ENCODE measurements around the gene PAFAH1B1. TPM values are rescaled to one million over a fixed set of nuclear protein-coding genes. Genes with fewer than 3 reads are reported as not detected.

The PAFAH1B1 gene
- total RNA-seq, 1 experiment from 2014 or later = 89.2 TPM

DNA sequence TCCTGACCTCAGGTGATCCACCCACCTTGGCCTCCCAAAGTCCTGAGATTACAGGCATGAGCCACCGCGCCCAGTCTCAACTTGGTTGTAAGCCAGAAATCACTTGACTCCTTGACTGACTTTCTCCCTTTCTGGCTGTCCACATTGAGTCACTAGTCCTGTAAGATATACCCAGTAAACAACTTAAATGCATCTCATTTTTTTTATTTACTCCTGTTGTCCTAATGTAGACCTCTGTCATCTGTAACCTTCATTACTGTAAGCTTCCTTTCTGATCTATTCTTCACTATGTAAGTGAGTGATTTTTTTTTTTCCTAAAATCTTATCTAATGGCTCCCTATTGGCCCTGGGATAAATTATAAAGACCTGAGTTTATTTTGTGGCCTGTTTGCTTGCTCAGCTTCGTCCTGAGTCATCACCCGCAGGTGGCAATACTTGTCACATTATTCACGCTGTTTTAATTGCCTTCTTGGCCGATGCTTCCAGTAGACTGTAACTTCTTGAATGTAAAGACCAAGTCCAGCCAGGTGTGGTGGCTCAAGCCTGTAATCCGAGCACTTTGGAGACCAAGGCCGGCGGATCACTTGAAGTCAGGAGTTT is 41.0 kb downstream of the PAFAH1B1 start:
- no peak for DNase-seq
- no peaks in the 10 kb centered on the region for H3K9me3 ChIP-seq (ENCODE audit: low read length)
- peaks cover 99% of the 10 kb centered on the region for H3K79me2 ChIP-seq (ENCODE audit: low read length)
- H4K20me1 ChIP-seq (ENCODE audit: insufficient read depth, low read depth, low read length) = peaks cover 25% of the 10 kb centered on the region
- H3K27me3 ChIP-seq (ENCODE audit: low read length) = no peaks in the 10 kb centered on the region
- peaks cover 19% of the 10 kb centered on the region; the same call in 1 of the 2 replicates for H3K36me3 ChIP-seq (ENCODE audit: insufficient read depth, low read length)
- no peak overlapping the region for H3K27ac ChIP-seq (ENCODE audit: low read length)
- H3K9me2 ChIP-seq (replicated peaks; ENCODE audit: insufficient read depth, low read length) = no peaks in the 10 kb centered on the region
- peaks cover 58% of the 10 kb centered on the region for H3K4me1 ChIP-seq (ENCODE audit: low read length)
- H3K4me3 ChIP-seq (ENCODE audit: low read length) = no peak overlapping the region
- no peak overlapping the region for H3K4me2 ChIP-seq (ENCODE audit: low read depth, low read length, poor library complexity, severe bottlenecking)
- H2AFZ ChIP-seq (ENCODE audit: low read length) = no peak overlapping the region
- no peak overlapping the region for H3K9ac ChIP-seq (ENCODE audit: low read length)

DNA sequence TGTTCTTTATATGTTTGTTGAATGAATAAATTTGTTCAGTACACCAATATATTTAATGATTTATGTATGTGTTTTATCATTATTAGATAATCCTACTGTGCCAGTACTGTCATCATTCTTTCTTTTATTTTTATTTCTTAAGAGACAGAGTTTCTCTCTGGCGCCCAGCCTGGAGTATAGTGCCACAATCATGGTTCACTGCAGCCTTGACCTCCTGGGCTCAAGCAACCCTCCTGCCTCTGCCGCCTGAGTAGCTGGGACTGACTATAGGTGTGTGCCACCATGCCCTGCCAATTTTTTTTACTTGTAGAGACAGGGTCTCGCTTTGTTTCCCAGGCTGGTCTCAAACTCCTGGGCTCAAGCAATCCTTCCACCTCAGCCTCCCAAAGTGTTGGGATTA is 41.8 kb downstream of the PAFAH1B1 start:
- H3K4me2 ChIP-seq (ENCODE audit: low read depth, low read length, poor library complexity, severe bottlenecking) = no peak overlapping the region
- no peaks in the 10 kb centered on the region for H3K9me2 ChIP-seq (replicated peaks; ENCODE audit: insufficient read depth, low read length)
- peaks cover 50% of the 10 kb centered on the region for H3K4me1 ChIP-seq (ENCODE audit: low read length)
- H3K9ac ChIP-seq (ENCODE audit: low read length) = no peak overlapping the region
- H3K79me2 ChIP-seq (ENCODE audit: low read length) = peaks cover 99% of the 10 kb centered on the region
- H2AFZ ChIP-seq (ENCODE audit: low read length) = no peak overlapping the region
- DNase-seq = no peak
- H3K9me3 ChIP-seq (ENCODE audit: low read length) = no peaks in the 10 kb centered on the region
- peaks cover 24% of the 10 kb centered on the region; the same call in 1 of the 2 replicates for H3K36me3 ChIP-seq (ENCODE audit: insufficient read depth, low read length)
- H4K20me1 ChIP-seq (ENCODE audit: insufficient read depth, low read depth, low read length) = peaks cover 25% of the 10 kb centered on the region
- no peak overlapping the region for H3K27ac ChIP-seq (ENCODE audit: low read length)
- no peaks in the 10 kb centered on the region for H3K27me3 ChIP-seq (ENCODE audit: low read length)
- H3K4me3 ChIP-seq (ENCODE audit: low read length) = no peak overlapping the region

DNA sequence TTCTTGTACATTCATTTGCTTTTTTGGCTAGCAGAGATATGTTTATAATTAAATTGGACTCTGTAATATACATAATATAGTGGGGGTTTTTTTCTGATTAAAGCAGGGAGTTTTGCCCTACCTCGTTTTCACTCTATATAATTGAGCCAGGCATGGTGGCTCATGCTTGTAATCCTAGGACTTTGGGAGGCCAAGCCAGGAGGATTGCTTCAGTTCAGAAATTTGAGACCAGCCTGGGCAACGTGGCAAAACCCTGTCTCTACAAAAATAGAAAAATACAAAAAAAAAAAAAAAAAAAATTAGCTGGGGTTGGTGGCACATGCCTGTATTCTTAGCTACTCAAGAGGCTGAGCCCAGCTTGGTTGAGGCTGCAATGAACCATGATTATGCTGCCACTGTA is 42.2 kb downstream of the PAFAH1B1 start:
- Histone ChIP-seq H3K4me3 (ENCODE audit: low read length) (no peak overlapping the region), H3K9me3 (ENCODE audit: low read length) (no peaks in the 10 kb centered on the region), H3K27me3 (ENCODE audit: low read length) (no peaks in the 10 kb centered on the region), H2AFZ (ENCODE audit: low read length) (no peak overlapping the region), H3K4me2 (ENCODE audit: low read depth, low read length, poor library complexity, severe bottlenecking) (no peak overlapping the region), H3K79me2 (ENCODE audit: low read length) (peaks cover 99% of the 10 kb centered on the region), H3K27ac (ENCODE audit: low read length) (no peak overlapping the region), H3K9ac (ENCODE audit: low read length) (no peak overlapping the region), H3K9me2 (replicated peaks; ENCODE audit: insufficient read depth, low read length) (no peaks in the 10 kb centered on the region), H3K4me1 (ENCODE audit: low read length) (peaks cover 46% of the 10 kb centered on the region), H4K20me1 (ENCODE audit: insufficient read depth, low read depth, low read length) (peaks cover 25% of the 10 kb centered on the region), H3K36me3 (ENCODE audit: insufficient read depth, low read length) (peaks cover 28% of the 10 kb centered on the region; the same call in 1 of the 2 replicates)
- DNase-seq = no peak

DNA sequence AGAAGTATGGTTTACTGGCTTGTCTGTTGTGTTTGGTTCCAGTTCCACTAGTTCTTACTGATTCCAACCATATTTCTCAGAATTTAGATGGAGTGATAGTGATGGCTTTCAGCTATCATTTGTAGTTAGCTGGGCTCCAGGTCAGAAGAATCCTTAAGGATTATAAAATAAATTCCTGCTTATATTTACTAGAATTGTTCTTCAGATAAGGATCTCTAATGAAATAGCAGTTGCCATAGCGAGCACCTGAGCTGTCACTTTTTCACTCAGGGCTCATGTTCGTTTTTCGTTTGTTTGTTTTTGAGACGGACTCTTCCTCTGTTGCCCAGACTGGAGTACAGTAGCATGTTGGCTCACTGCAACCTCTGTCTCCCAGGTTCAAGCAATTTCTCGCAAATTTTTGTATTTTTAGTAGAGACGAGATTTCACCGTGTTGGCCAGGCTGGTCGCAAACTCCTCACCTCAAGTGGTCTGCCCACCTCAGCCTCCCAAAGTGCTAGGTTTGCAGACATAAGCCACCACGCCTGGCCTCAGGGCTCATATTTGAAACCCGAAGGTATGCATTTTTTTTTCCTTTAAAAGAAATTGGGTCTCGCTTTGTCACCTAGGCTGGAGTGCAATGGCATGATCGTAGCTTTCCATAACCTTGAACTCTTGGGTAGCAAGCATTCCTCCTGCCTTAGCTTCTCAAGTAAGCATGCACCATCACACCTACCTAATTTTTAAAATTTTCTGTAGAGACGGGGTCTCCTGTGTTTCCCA is 42.9 kb downstream of the PAFAH1B1 start:
- H3K4me3 ChIP-seq (ENCODE audit: low read length) = no peak overlapping the region
- H3K9me3 ChIP-seq (ENCODE audit: low read length) = no peaks in the 10 kb centered on the region
- H3K36me3 ChIP-seq (ENCODE audit: insufficient read depth, low read length) = peaks cover 32% of the 10 kb centered on the region; the same call in 1 of the 2 replicates
- no peak for DNase-seq
- no peaks in the 10 kb centered on the region for H3K9me2 ChIP-seq (replicated peaks; ENCODE audit: insufficient read depth, low read length)
- H3K9ac ChIP-seq (ENCODE audit: low read length) = no peak overlapping the region
- no peaks in the 10 kb centered on the region for H3K27me3 ChIP-seq (ENCODE audit: low read length)
- peaks cover 99% of the 10 kb centered on the region for H3K79me2 ChIP-seq (ENCODE audit: low read length)
- H3K27ac ChIP-seq (ENCODE audit: low read length) = no peak overlapping the region
- H3K4me2 ChIP-seq (ENCODE audit: low read depth, low read length, poor library complexity, severe bottlenecking) = no peak overlapping the region
- H4K20me1 ChIP-seq (ENCODE audit: insufficient read depth, low read depth, low read length) = peaks cover 21% of the 10 kb centered on the region
- peaks cover 39% of the 10 kb centered on the region for H3K4me1 ChIP-seq (ENCODE audit: low read length)
- no peak overlapping the region for H2AFZ ChIP-seq (ENCODE audit: low read length)

DNA sequence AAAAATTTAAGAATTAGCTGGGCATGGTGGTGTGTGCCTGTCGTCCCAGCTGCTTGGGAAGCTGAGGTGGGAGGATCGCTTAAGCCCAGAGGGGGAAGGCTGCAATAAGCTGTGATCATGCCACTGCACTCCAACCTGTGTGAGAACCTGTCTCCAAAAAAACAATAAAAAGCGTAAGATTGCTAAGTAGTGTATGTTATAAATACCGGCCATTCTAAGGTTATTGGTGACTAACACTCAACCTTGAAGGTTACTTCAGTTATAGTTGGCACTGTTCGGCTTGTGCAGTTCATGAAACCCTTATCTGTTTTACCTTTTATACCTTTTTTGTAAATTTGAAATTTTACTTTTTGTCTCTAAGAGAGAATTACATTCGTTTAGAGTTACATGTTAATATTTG is 44.0 kb downstream of the PAFAH1B1 start:
- H3K4me2 ChIP-seq (ENCODE audit: low read depth, low read length, poor library complexity, severe bottlenecking) = no peak overlapping the region
- H3K4me1 ChIP-seq (ENCODE audit: low read length) = peaks cover 30% of the 10 kb centered on the region
- DNase-seq = no peak
- H3K4me3 ChIP-seq (ENCODE audit: low read length) = no peak overlapping the region
- peaks cover 16% of the 10 kb centered on the region; the same call in 1 of the 2 replicates for H4K20me1 ChIP-seq (ENCODE audit: insufficient read depth, low read depth, low read length)
- H3K36me3 ChIP-seq (ENCODE audit: insufficient read depth, low read length) = peaks cover 41% of the 10 kb centered on the region; the same call in 1 of the 2 replicates
- peaks cover 99% of the 10 kb centered on the region for H3K79me2 ChIP-seq (ENCODE audit: low read length)
- H3K9ac ChIP-seq (ENCODE audit: low read length) = no peak overlapping the region
- H3K9me2 ChIP-seq (replicated peaks; ENCODE audit: insufficient read depth, low read length) = no peaks in the 10 kb centered on the region
- H3K9me3 ChIP-seq (ENCODE audit: low read length) = no peaks in the 10 kb centered on the region
- no peaks in the 10 kb centered on the region for H3K27me3 ChIP-seq (ENCODE audit: low read length)
- no peak overlapping the region for H2AFZ ChIP-seq (ENCODE audit: low read length)
- no peak overlapping the region for H3K27ac ChIP-seq (ENCODE audit: low read length)

DNA sequence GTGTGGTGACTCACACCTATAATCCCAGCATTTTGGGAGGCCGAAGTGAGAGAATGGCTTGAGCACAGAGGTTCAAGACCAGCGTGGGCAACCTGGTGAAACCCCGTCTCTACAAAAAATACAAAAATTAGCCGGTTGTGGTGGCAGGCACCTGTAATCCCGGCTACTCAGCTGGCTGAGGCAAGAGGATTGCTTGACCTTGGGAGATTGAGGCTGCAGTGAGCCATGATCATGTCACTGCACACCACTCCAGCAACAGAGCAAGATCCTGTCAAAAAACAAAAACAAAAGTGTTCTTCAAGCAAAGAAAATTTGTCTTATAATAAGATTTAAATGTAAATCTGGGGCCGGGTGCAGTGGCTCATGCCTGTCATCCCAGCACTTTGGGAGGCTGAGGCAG is 51.5 kb downstream of the PAFAH1B1 start:
- Histone ChIP-seq H3K27ac (ENCODE audit: low read length) (no peak overlapping the region), H3K27me3 (ENCODE audit: low read length) (no peaks in the 10 kb centered on the region), H3K4me1 (ENCODE audit: low read length) (no peaks in the 10 kb centered on the region), H4K20me1 (ENCODE audit: insufficient read depth, low read depth, low read length) (no peaks in the 10 kb centered on the region), H3K4me2 (ENCODE audit: low read depth, low read length, poor library complexity, severe bottlenecking) (no peak overlapping the region), H3K9ac (ENCODE audit: low read length) (no peak overlapping the region), H3K79me2 (ENCODE audit: low read length) (peaks cover 91% of the 10 kb centered on the region), H3K4me3 (ENCODE audit: low read length) (no peak overlapping the region), H3K9me3 (ENCODE audit: low read length) (no peaks in the 10 kb centered on the region), H3K36me3 (ENCODE audit: insufficient read depth, low read length) (peaks cover 38% of the 10 kb centered on the region), H3K9me2 (replicated peaks; ENCODE audit: insufficient read depth, low read length) (no peaks in the 10 kb centered on the region), H2AFZ (ENCODE audit: low read length) (no peak overlapping the region)
- DNase-seq = no peak

DNA sequence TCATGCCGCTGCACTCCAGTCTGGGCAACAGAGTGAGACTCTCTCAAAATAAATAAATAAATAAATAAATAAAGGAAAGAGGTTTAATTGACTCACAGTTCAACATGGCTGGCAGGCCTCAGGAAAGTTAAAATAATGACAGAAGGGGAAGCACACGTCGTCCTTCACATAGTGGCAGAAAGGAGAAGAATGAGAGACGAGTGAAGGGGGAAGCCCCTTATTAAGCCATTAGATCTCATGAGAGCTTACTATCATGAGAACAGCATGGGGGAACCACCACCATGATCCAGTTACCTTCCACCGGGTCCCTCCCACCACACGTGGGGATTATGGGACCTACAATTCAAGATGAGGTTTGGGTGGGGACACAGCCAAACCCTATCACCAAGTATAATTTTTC is 54.5 kb downstream of the PAFAH1B1 start:
- no peaks in the 10 kb centered on the region for H3K9me2 ChIP-seq (replicated peaks; ENCODE audit: insufficient read depth, low read length)
- no peak overlapping the region for H3K27ac ChIP-seq (ENCODE audit: low read length)

DNA sequence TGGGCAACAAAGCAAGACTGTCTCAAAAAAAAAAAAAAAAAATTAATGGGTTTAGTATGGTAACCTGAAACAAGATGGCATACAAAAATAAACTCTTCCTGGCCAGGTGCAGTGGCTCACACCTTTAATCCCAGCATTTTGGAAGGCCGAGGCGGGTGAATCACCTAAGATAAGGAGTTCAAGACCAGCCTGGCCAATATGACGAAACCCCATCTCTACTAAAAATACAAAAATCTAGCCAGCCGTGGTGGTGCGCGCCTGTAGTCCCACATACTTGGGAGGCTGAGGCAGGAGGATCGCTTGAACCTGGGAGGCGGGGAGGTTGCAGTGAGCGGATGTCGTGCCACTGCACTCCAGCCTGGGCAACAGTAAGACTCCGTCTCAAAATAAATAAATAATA is 55.7 kb downstream of the PAFAH1B1 start:
- no peak overlapping the region for H3K4me3 ChIP-seq (ENCODE audit: low read length)
- H3K4me2 ChIP-seq (ENCODE audit: low read depth, low read length, poor library complexity, severe bottlenecking) = no peak overlapping the region
- peaks cover 12% of the 10 kb centered on the region for H3K36me3 ChIP-seq (ENCODE audit: insufficient read depth, low read length)
- H3K9me2 ChIP-seq (replicated peaks; ENCODE audit: insufficient read depth, low read length) = no peaks in the 10 kb centered on the region
- H3K79me2 ChIP-seq (ENCODE audit: low read length) = peaks cover 88% of the 10 kb centered on the region
- no peak overlapping the region for H3K27ac ChIP-seq (ENCODE audit: low read length)
- H4K20me1 ChIP-seq (ENCODE audit: insufficient read depth, low read depth, low read length) = 0 out of 2 replicates have a peak, but pooled peaks cover 3% of the 10 kb centered on the region
- no peak overlapping the region for H2AFZ ChIP-seq (ENCODE audit: low read length)
- no peak overlapping the region for H3K9ac ChIP-seq (ENCODE audit: low read length)
- H3K4me1 ChIP-seq (ENCODE audit: low read length) = no peaks in the 10 kb centered on the region
- H3K27me3 ChIP-seq (ENCODE audit: low read length) = no peaks in the 10 kb centered on the region
- DNase-seq = no peak
- no peaks in the 10 kb centered on the region for H3K9me3 ChIP-seq (ENCODE audit: low read length)

More for the DNA sequence above, 54.5 kb downstream of the PAFAH1B1 start:
- Histone ChIP-seq H3K36me3 (ENCODE audit: insufficient read depth, low read length) (peaks cover 16% of the 10 kb centered on the region), H3K4me1 (ENCODE audit: low read length) (no peaks in the 10 kb centered on the region), H3K9ac (ENCODE audit: low read length) (no peak overlapping the region), H3K27me3 (ENCODE audit: low read length) (no peaks in the 10 kb centered on the region), H3K4me3 (ENCODE audit: low read length) (no peak overlapping the region), H2AFZ (ENCODE audit: low read length) (no peak overlapping the region), H4K20me1 (ENCODE audit: insufficient read depth, low read depth, low read length) (0 out of 2 replicates have a peak, but pooled peaks cover 3% of the 10 kb centered on the region), H3K79me2 (ENCODE audit: low read length) (peaks cover 89% of the 10 kb centered on the region), H3K4me2 (ENCODE audit: low read depth, low read length, poor library complexity, severe bottlenecking) (no peak overlapping the region), H3K9me3 (ENCODE audit: low read length) (no peaks in the 10 kb centered on the region)
- no peak for DNase-seq

Measured in Karpas-422 (cell line).